ENCODE measurements around the gene TBC1D7. TPM values are rescaled to one million over a fixed set of nuclear protein-coding genes. Genes with fewer than 3 reads are reported as not detected.

TBC1D7 gene
- total and polyA plus RNA-seq, 2 of the 4 experiments (the other 2 are of a cell fraction): 14.3 to 22.6 TPM

GRCh38 chr6:13299403-13299821, 28.9 kb downstream of the TBC1D7 start:
- ChIA-PET CTCF (interaction anchor here (1.5 kb wide), 1 partner anchor 9 kb away, joined by 3 read pairs; no protein-coding TSS in a partner anchor), POLR2A (ENCODE audit: unreplicated experiment) (no interaction called here)

More at GRCh38 chr6:13299403-13299821, 28.9 kb downstream of the TBC1D7 start:
- Histone ChIP-seq H2AK5ac (ENCODE audit: low read depth, low read length) (no peak overlapping the region), H3K4ac (ENCODE audit: low read depth, low read length) (no peak overlapping the region), H3K27me3 (ENCODE audit: control insufficient read depth, insufficient read depth, low read length) (no peaks in the 10 kb centered on the region), H2BK20ac (ENCODE audit: low read depth, low read length) (no peak overlapping the region), H3K4me3 (ENCODE audit: insufficient read depth, low read depth, low read length) (no peak overlapping the region), H3K18ac (ENCODE audit: low read depth, low read length) (no peak overlapping the region), H3K56ac (ENCODE audit: extremely low read depth, insufficient read depth, low read length) (no peak overlapping the region), H2BK120ac (ENCODE audit: low read depth, low read length) (no peak overlapping the region), H4K8ac (ENCODE audit: low read depth in 2 of 2, low read length in 2 of 2) (no peak overlapping the region), H3K9me1 (ENCODE audit: insufficient read depth, low read length) (peaks cover 8% of the 10 kb centered on the region), H3K36me3 (ENCODE audit: control insufficient read depth, insufficient read depth, low read length) (peaks cover 15% of the 10 kb centered on the region), H3K4me1 (ENCODE audit: control insufficient read depth, insufficient read depth, low read length) (peaks cover 10% of the 10 kb centered on the region), H3K79me1 (ENCODE audit: low read depth in 1 of 2, low read length in 2 of 2) (peaks cover 6 to 11% of the 10 kb centered on the region in 2 experiments; a peak in 2 of 4 replicates), H3K23ac (ENCODE audit: low read depth, low read length) (no peak overlapping the region), H4K20me1 (ENCODE audit: insufficient read depth, low read length) (no peaks in the 10 kb centered on the region), H3K4me2 (ENCODE audit: low read depth, low read length) (no peak overlapping the region), H3K27ac (ENCODE audit: insufficient read depth, low read length) (no peak overlapping the region), H2AK9ac (replicated peaks; ENCODE audit: low read depth, low read length, poor library complexity) (no peak overlapping the region), H2BK15ac (ENCODE audit: low read depth, low read length) (no peak overlapping the region), H3K14ac (replicated peaks; ENCODE audit: low read depth, low read length) (no peak overlapping the region), H3K9ac (ENCODE audit: low read depth, low read length) (no peak overlapping the region), H4K91ac (ENCODE audit: insufficient read depth, low read depth, low read length) (no peak overlapping the region), H2AFZ (replicated peaks; ENCODE audit: low read length, poor library complexity) (no peak overlapping the region), H2BK5ac (ENCODE audit: low read depth, low read length, poor library complexity, severe bottlenecking) (no peak overlapping the region), H4K5ac (ENCODE audit: low read depth, low read length) (no peak overlapping the region), H3K9me3 (ENCODE audit: control insufficient read depth, insufficient read depth, low read length) (no peaks in the 10 kb centered on the region)
- BruUV-seq (replicated peaks): no TSS peak
- intact Hi-C loops (cut with micrococcal nuclease) (no loop called here), in situ Hi-C loops (cut with MboI; ENCODE audit: low sequenced_read_pairs) (no loop called here), dilution Hi-C loops (cut with HindIII; ENCODE audit: low sequenced_read_pairs, unreplicated experiment) (no loop called here)
- no peak for TF ChIP-seq RCOR1 (IDR thresholded peaks at IDR 0.05; ENCODE audit: insufficient replicate concordance, low read length)
- no peak for TF ChIP-seq MAFK (IDR thresholded peaks at IDR 0.05; ENCODE audit: low read depth, low read length)
- TF ChIP-seq FOS (IDR thresholded peaks at IDR 0.05; ENCODE audit: low read depth, low read length): no peak
- no peak for TF ChIP-seq BHLHE40 (IDR thresholded peaks at IDR 0.05; ENCODE audit: low read depth, low read length)
- no peak for TF ChIP-seq RAD21 (IDR thresholded peaks at IDR 0.05; ENCODE audit: low read length)
- no peak for TF ChIP-seq NFE2L2 (IDR thresholded peaks at IDR 0.05; ENCODE audit: low read depth, low read length)
- TF ChIP-seq, protein P1, sequence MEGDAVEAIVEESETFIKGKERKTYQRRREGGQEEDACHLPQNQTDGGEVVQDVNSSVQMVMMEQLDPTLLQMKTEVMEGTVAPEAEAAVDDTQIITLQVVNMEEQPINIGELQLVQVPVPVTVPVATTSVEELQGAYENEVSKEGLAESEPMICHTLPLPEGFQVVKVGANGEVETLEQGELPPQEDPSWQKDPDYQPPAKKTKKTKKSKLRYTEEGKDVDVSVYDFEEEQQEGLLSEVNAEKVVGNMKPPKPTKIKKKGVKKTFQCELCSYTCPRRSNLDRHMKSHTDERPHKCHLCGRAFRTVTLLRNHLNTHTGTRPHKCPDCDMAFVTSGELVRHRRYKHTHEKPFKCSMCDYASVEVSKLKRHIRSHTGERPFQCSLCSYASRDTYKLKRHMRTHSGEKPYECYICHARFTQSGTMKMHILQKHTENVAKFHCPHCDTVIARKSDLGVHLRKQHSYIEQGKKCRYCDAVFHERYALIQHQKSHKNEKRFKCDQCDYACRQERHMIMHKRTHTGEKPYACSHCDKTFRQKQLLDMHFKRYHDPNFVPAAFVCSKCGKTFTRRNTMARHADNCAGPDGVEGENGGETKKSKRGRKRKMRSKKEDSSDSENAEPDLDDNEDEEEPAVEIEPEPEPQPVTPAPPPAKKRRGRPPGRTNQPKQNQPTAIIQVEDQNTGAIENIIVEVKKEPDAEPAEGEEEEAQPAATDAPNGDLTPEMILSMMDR (conservative IDR thresholded peaks at IDR 0.05; ENCODE audit: low read depth, low read length): no peak
- TF ChIP-seq RFX5 (IDR thresholded peaks at IDR 0.05; ENCODE audit: low read depth, low read length): no peak
- no peak for TF ChIP-seq CEBPB (IDR thresholded peaks at IDR 0.05; ENCODE audit: low read depth, low read length)
- no peak for TF ChIP-seq MXI1 (IDR thresholded peaks at IDR 0.05; ENCODE audit: borderline replicate concordance, low read depth, low read length)
- no peak for TF ChIP-seq CHD1 (IDR thresholded peaks at IDR 0.05; ENCODE audit: low read depth, low read length)
- TF ChIP-seq POLR2A (IDR thresholded peaks at IDR 0.05; ENCODE audit: low read depth, low read length): no peak
- no peak for TF ChIP-seq MAZ (IDR thresholded peaks at IDR 0.05; ENCODE audit: borderline replicate concordance, low read depth, low read length)
- no peak for TF ChIP-seq SMC3 (IDR thresholded peaks at IDR 0.05; ENCODE audit: low read depth, low read length)
- TF ChIP-seq USF2 (IDR thresholded peaks at IDR 0.05; ENCODE audit: low read depth, low read length): no peak
- TF ChIP-seq, protein P2, sequence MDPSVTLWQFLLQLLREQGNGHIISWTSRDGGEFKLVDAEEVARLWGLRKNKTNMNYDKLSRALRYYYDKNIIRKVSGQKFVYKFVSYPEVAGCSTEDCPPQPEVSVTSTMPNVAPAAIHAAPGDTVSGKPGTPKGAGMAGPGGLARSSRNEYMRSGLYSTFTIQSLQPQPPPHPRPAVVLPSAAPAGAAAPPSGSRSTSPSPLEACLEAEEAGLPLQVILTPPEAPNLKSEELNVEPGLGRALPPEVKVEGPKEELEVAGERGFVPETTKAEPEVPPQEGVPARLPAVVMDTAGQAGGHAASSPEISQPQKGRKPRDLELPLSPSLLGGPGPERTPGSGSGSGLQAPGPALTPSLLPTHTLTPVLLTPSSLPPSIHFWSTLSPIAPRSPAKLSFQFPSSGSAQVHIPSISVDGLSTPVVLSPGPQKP (IDR thresholded peaks at IDR 0.05; ENCODE audit: borderline replicate concordance, low read depth, low read length): no peak
- ATAC-seq (ENCODE audit: low read depth): no peak
- DNase-seq: no peak
- no CpG with 5 or more reads among the region's 11 CpGs for WGBS, 2 experiments (ENCODE audit: extremely low coverage in 2 of 2, insufficient read length in 1 of 2)
